ENCODE results near the gene SPAG16.

- TF ChIP-seq ZSCAN5A (tag by site-specific recombination; IDR thresholded peaks at IDR 0.05): no peak
- no peak for TF ChIP-seq ZNF658 (tag by site-specific recombination; IDR thresholded peaks at IDR 0.05)
- no peak for TF ChIP-seq GLI4 (tag by site-specific recombination; IDR thresholded peaks at IDR 0.05)
- no peak for TF ChIP-seq ZNF311 (tag by site-specific recombination; IDR thresholded peaks at IDR 0.05; ENCODE audit: borderline replicate concordance)
- TF ChIP-seq PATZ1 (tag by site-specific recombination; IDR thresholded peaks at IDR 0.05): no peak
- TF ChIP-seq CTCF (tag by site-specific recombination; IDR thresholded peaks at IDR 0.05): no peak
- TF ChIP-seq ZNF18 (tag by site-specific recombination; IDR thresholded peaks at IDR 0.05): no peak
- no peak for TF ChIP-seq ZNF580 (tag by site-specific recombination; IDR thresholded peaks at IDR 0.05)
- no peak for TF ChIP-seq ZNF704 (tag by site-specific recombination; IDR thresholded peaks at IDR 0.05)
- TF ChIP-seq ZNF629 (tag by site-specific recombination; IDR thresholded peaks at IDR 0.05): no peak
- TF ChIP-seq ZFP41 (tag by site-specific recombination; IDR thresholded peaks at IDR 0.05; ENCODE audit: borderline replicate concordance): no peak
- TF ChIP-seq ZNF707 (tag by site-specific recombination; IDR thresholded peaks at IDR 0.05): no peak
These were observed 23.0 kb upstream of the SPAG16 start for GRCh38 chr2:213261237-213261636.
